Motor neuron (in vitro differentiated cells): ENCODE results near the gene GTF2H4. TPM values are rescaled to one million over a fixed set of nuclear protein-coding genes. Genes with fewer than 3 reads are reported as not detected.
"Not testable (repeated sequence)": the region's sequence is repeated elsewhere in the genome, so short reads cannot be mapped to it uniquely, and the experiment has no call there.

Source experiments
- ATAC-seq, 8 experiments: fragments of 200-7000 bp; cut with Tn5 transposase; replicated peaks in 6 of 8; 2 replicates each; pipeline ENCODE4 v1.8.0; 2021; ENCODE audit warnings: mild to moderate bottlenecking in 8 of 8, moderate library complexity in 8 of 8
- H3K27ac ChIP-seq, 2 donors: fragments of 250-450 bp; sonication (Bioruptor Pico); 2 replicates each; pipeline ENCODE4 v1.9.0; 2021; ENCODE audit warnings: antibody characterized with exemption in 2 of 2, mild to moderate bottlenecking in 2 of 2, moderate library complexity in 1 of 2
- H3K4me1 ChIP-seq, 2 donors: fragments of 250-450 bp; sonication (Bioruptor Pico); replicated peaks in 1 of 2; 2 replicates each; pipeline ENCODE4 v1.6.1; 2021; ENCODE audit warnings: antibody characterized with exemption in 2 of 2, mild to moderate bottlenecking in 2 of 2, moderate library complexity in 1 of 2
- H3K4me3 ChIP-seq, 5 donors: fragments of 250-450 bp; sonication (Bioruptor Pico); 2 replicates each; pipeline ENCODE4 v1.9.0; 2021; ENCODE audit warnings: antibody characterized with exemption in 5 of 5, mild to moderate bottlenecking in 5 of 5, moderate library complexity in 4 of 5
- WGBS, 10 experiments: fragments of 450-650 bp; shearing (Covaris generic); methylation state at CpG; one replicate each; pipeline ENCODE4 v1.0.0; 2022; 5-methylcytosine and 5-hydroxymethylcytosine counted together
- in situ Hi-C, 9 experiments: fragments of 400-800 bp; cut with MboI; loops; one replicate each; pipeline ENCODE4 v1.15.0; 2021; ENCODE audit warnings: low sequenced_read_pairs in 9 of 9, low pct_unique_long_range_greater_than_20kb in 2 of 9; ENCODE audit not compliant: unreplicated experiment in 9 of 9
- total RNA-seq, 8 experiments: library from RNA; unstranded; fragments of 300-600 nt; gene quantifications; 2 replicates each; pipeline versions ENCODE4 v1.2.3 to v1.2.4, GENCODE V29; 2022

GTF2H4 gene
- total RNA-seq, 8 experiments from 2014 or later = 18.2 to 46.3 (median 28.5) TPM

GRCh38 chr6:30893666-30894065 is 14.3 kb upstream of the GTF2H4 start:
- Histone ChIP-seq H3K4me1 (no peaks in the 10 kb centered on the region), H3K4me3 (no peak overlapping the region), H3K27ac (no peak overlapping the region)
- in situ Hi-C loops = no loop called here
- 80 to 100% (median 95%) methylated on average over 1 to 6 of the region's 8 CpGs; no CpG with 5 or more reads in 2 of the 10 experiments for WGBS, 10 experiments
- ATAC-seq = no peak

GRCh38 chr6:30894381-30894780 is 13.6 kb upstream of the GTF2H4 start:
- H3K4me3 ChIP-seq = no peak overlapping the region
- in situ Hi-C loops = no loop called here
- ATAC-seq = no peak
- H3K27ac ChIP-seq = no peak overlapping the region
- 85 to 100% (median 94%) methylated on average over 1 to 9 of the region's 12 CpGs for WGBS, 10 experiments
- H3K4me1 ChIP-seq = no peaks in the 10 kb centered on the region

GRCh38 chr6:30894935-30895334 is 13.1 kb upstream of the GTF2H4 start:
- no peak for ATAC-seq
- in situ Hi-C loops = no loop called here
- H3K4me3 ChIP-seq = no peak overlapping the region
- WGBS, 10 experiments = 17 to 100% (median 90%) methylated on average over 1 to 3 of the region's 3 CpGs
- no peak overlapping the region for H3K27ac ChIP-seq
- H3K4me1 ChIP-seq = no peaks in the 10 kb centered on the region

- ATAC-seq = no peak
- H3K4me3 ChIP-seq = no peak overlapping the region
- 43 to 80% (median 66%) methylated on average over 1 to 3 of the region's 10 CpGs; no CpG with 5 or more reads in 6 of the 10 experiments for WGBS, 10 experiments
- no peaks in the 10 kb centered on the region for H3K4me1 ChIP-seq
- in situ Hi-C loops = no loop called here
- peak overlapping the region in 1 of 2 donors; percentile 44 for H3K27ac ChIP-seq
Observed at GRCh38 chr6:30895343-30895742, 12.7 kb upstream of the GTF2H4 start.

- in situ Hi-C loops = no loop called here
- ATAC-seq = no peak
- H3K27ac ChIP-seq = no peak overlapping the region
- WGBS, 10 experiments = 76 to 90% methylated on average over 2 to 3 of the region's 13 CpGs; no CpG with 5 or more reads in 8 of the 10 experiments
- no peaks in the 10 kb centered on the region for H3K4me1 ChIP-seq
- H3K4me3 ChIP-seq = no peak overlapping the region
Observed at GRCh38 chr6:30896541-30896940, 11.5 kb upstream of the GTF2H4 start.

- no peaks in the 10 kb centered on the region for H3K4me1 ChIP-seq
- no peak overlapping the region for H3K4me3 ChIP-seq
- 95 to 100% (median 100%) methylated on average over 3 to 4 of the region's 16 CpGs; no CpG with 5 or more reads in 6 of the 10 experiments for WGBS, 10 experiments
- ATAC-seq = no peak
- in situ Hi-C loops = no loop called here
- H3K27ac ChIP-seq = no peak overlapping the region
Observed at GRCh38 chr6:30897882-30898281, 10.1 kb upstream of the GTF2H4 start.

- WGBS, 10 experiments = 44 to 100% (median 83%) methylated on average over 1 to 18 of the region's 23 CpGs; no CpG with 5 or more reads in 3 of the 10 experiments
Observed at GRCh38 chr6:30898750-30899360, 9.2 kb upstream of the GTF2H4 start.

GRCh38 chr6:30900863-30901417 is 7.1 kb upstream of the GTF2H4 start:
- in situ Hi-C loops = loop anchor here in 3 of 9 experiments (25.0 kb wide), 1 partner anchor 186 kb away; no protein-coding TSS in a partner anchor
- no peak for ATAC-seq
- Histone ChIP-seq H3K27ac (no peak overlapping the region), H3K4me1 (no peaks in the 10 kb centered on the region), H3K4me3 (no peak overlapping the region)
- 17 to 100% (median 92%) methylated on average over 1 of the region's 1 CpG; no CpG with 5 or more reads in 6 of the 10 experiments for WGBS, 10 experiments

More at GRCh38 chr6:30898750-30899360, 9.2 kb upstream of the GTF2H4 start:
- Histone ChIP-seq H3K4me3 (no peak overlapping the region), H3K27ac (no peak overlapping the region), H3K4me1 (no peaks in the 10 kb centered on the region)
- ATAC-seq = peak in 5 of 8 experiments; percentile 16 to 41 (median 27)
- in situ Hi-C loops = no loop called here

GRCh38 chr6:30901436-30901835 is 6.6 kb upstream of the GTF2H4 start:
- H3K27ac ChIP-seq = no peak overlapping the region

GRCh38 chr6:30902196-30902595 is 5.8 kb upstream of the GTF2H4 start:
- not testable (repeated sequence) for H3K4me3 ChIP-seq, H3K27ac ChIP-seq, ATAC-seq, H3K4me1 ChIP-seq
- WGBS, 10 experiments = 47 to 100% (median 75%) methylated on average over 1 to 6 of the region's 9 CpGs; no CpG with 5 or more reads in 1 of the 10 experiments
- in situ Hi-C loops = loop anchor here in 3 of 9 experiments (25.0 kb wide), 1 partner anchor 185 kb away; no protein-coding TSS in a partner anchor

More at GRCh38 chr6:30901436-30901835, 6.6 kb upstream of the GTF2H4 start:
- in situ Hi-C loops = loop anchor here in 3 of 9 experiments (25.0 kb wide), 1 partner anchor 186 kb away; no protein-coding TSS in a partner anchor
- no peak for ATAC-seq
- no peak overlapping the region for H3K4me3 ChIP-seq
- H3K4me1 ChIP-seq = no peaks in the 10 kb centered on the region

- Histone ChIP-seq H3K4me1 (peaks cover 0 to 4% of the 10 kb centered on the region in 2 donors), H3K4me3 (no peak overlapping the region), H3K27ac (no peak overlapping the region)
- in situ Hi-C loops = loop anchor here in 3 of 9 experiments (25.0 kb wide), 1 partner anchor 185 kb away; no protein-coding TSS in a partner anchor
- no peak for ATAC-seq
- WGBS, 10 experiments = 0 to 92% (median 47%) methylated on average over 1 to 5 of the region's 5 CpGs; no CpG with 5 or more reads in 1 of the 10 experiments
Observed at GRCh38 chr6:30902709-30903108, 5.3 kb upstream of the GTF2H4 start.

GRCh38 chr6:30903236-30903635 is 4.8 kb upstream of the GTF2H4 start:
- Histone ChIP-seq H3K4me1 (peaks cover 0 to 4% of the 10 kb centered on the region in 2 donors), H3K27ac (no peak overlapping the region), H3K4me3 (no peak overlapping the region)
- no peak for ATAC-seq
- in situ Hi-C loops = loop anchor here in 3 of 9 experiments (25.0 kb wide), 1 partner anchor 184 kb away; no protein-coding TSS in a partner anchor
- 79 to 100% (median 94%) methylated on average over 1 to 4 of the region's 4 CpGs for WGBS, 10 experiments

- in situ Hi-C loops = loop anchor here in 3 of 9 experiments (25.0 kb wide), 1 partner anchor 180 kb away; no protein-coding TSS in a partner anchor
- WGBS, 10 experiments = 0 to 68% (median 43%) methylated on average over 1 to 13 of the region's 16 CpGs
- H3K4me1 ChIP-seq, ATAC-seq, H3K27ac ChIP-seq: not testable (repeated sequence)
- H3K4me3 ChIP-seq = peak overlapping the region; percentile 65 to 96 (median 81)
Observed at GRCh38 chr6:30907290-30907757, 683 bp upstream of the GTF2H4 start.
